ENCODE results near the gene PRRX2.
"Not testable (repeated sequence)": the region's sequence is repeated elsewhere in the genome, so short reads cannot be mapped to it uniquely, and the experiment has no call there.

The PRRX2 gene

GRCh38 chr9:129655154-129655553, 10.3 kb upstream of the PRRX2 start:
- no peak for DNase-seq

GRCh38 chr9:129655696-129656095, 9.8 kb upstream of the PRRX2 start:
- DNase-seq = no peak

GRCh38 chr9:129656795-129657390, 8.6 kb upstream of the PRRX2 start:
- peak; percentile 23 for DNase-seq

- DNase-seq = no peak
These were observed 4.4 kb upstream of the PRRX2 start for GRCh38 chr9:129661029-129661428.

- DNase-seq = not testable (repeated sequence)
These were observed 3.2 kb upstream of the PRRX2 start for GRCh38 chr9:129662239-129662638.

GRCh38 chr9:129664746-129665388, 580 bp upstream of the PRRX2 start:
- no peak for DNase-seq

GRCh38 chr9:129665814-129666520, 520 bp downstream of the PRRX2 start:
- DNase-seq = no peak

GRCh38 chr9:129666575-129666974, 1.1 kb downstream of the PRRX2 start:
- no peak for DNase-seq

GRCh38 chr9:129667378-129667777, 1.9 kb downstream of the PRRX2 start:
- DNase-seq = no peak

- DNase-seq = no peak
These were observed 2.4 kb downstream of the PRRX2 start for GRCh38 chr9:129667850-129668249.

GRCh38 chr9:129669141-129669718, 3.8 kb downstream of the PRRX2 start:
- DNase-seq = no peak

GRCh38 chr9:129669946-129670345, 4.5 kb downstream of the PRRX2 start:
- DNase-seq = no peak

GRCh38 chr9:129671065-129671464, 5.6 kb downstream of the PRRX2 start:
- DNase-seq = no peak

- DNase-seq = no peak
These were observed 6.1 kb downstream of the PRRX2 start for GRCh38 chr9:129671519-129671918.

- DNase-seq = no peak
These were observed 7.3 kb downstream of the PRRX2 start for GRCh38 chr9:129672702-129673101.

- DNase-seq = no peak
These were observed 8.2 kb downstream of the PRRX2 start for GRCh38 chr9:129673602-129674001.

GRCh38 chr9:129674229-129674628, 8.8 kb downstream of the PRRX2 start:
- DNase-seq = no peak

GRCh38 chr9:129675620-129676019, 10.2 kb downstream of the PRRX2 start:
- DNase-seq = peak; percentile 17

GRCh38 chr9:129676287-129676686, 10.8 kb downstream of the PRRX2 start:
- DNase-seq = no peak

- DNase-seq = peak; percentile 63
These were observed 11.5 kb downstream of the PRRX2 start for GRCh38 chr9:129676975-129677374.

- peak; percentile 73 for DNase-seq
These were observed 12.0 kb downstream of the PRRX2 start for GRCh38 chr9:129677456-129677855.

- no peak for DNase-seq
These were observed 13.4 kb downstream of the PRRX2 start for GRCh38 chr9:129678844-129679243.

- no peak for DNase-seq
These were observed 14.1 kb downstream of the PRRX2 start for GRCh38 chr9:129679537-129679936.

GRCh38 chr9:129681924-129682323, 16.5 kb downstream of the PRRX2 start:
- no peak for DNase-seq

Data from NCI-H69 (cell line).